DND-41 (cell line): Measurements from ENCODE around the gene MYD88.

Experiments
- ATAC-seq: fragments of 200-7000 bp; cut with Tn5 transposase; 3 replicates; pipeline ENCODE4 v1.9.1; 2021; ENCODE audit warnings: low read depth; ENCODE audit not compliant: insufficient read depth
- DNase-seq: peaks from one replicate; pipeline ENCODE4 v3.0.0-alpha.2; 2020
- H2AFZ ChIP-seq: 2 replicates; pipeline ENCODE4 v1.6.0; 2012; ENCODE audit warnings: low read depth, low read length
- H3K27ac ChIP-seq: 2 replicates; pipeline ENCODE4 v1.5.1; 2012; ENCODE audit warnings: low read length, inconsistent platforms
- H3K27me3 ChIP-seq: fragments of 200-600 bp; sonication (generic); 2 replicates; pipeline ENCODE4 v1.6.0; 2012; ENCODE audit warnings: low read length, mild to moderate bottlenecking, inconsistent platforms; ENCODE audit not compliant: insufficient read depth, poor library complexity
- H3K36me3 ChIP-seq: 2 replicates; pipeline ENCODE4 v1.5.1; 2012; ENCODE audit warnings: low read length, inconsistent platforms; ENCODE audit not compliant: insufficient read depth
- H3K4me1 ChIP-seq: 2 replicates; pipeline ENCODE4 v1.5.1; 2012; ENCODE audit warnings: mild to moderate bottlenecking, low read length; ENCODE audit not compliant: insufficient read depth
- H3K4me2 ChIP-seq: 2 replicates; pipeline ENCODE4 v1.6.0; 2012; ENCODE audit warnings: mild to moderate bottlenecking, moderate library complexity, low read length, inconsistent platforms; ENCODE audit not compliant: insufficient read depth
- H3K4me3 ChIP-seq, 2 experiments: fragments of 200-600 bp in 1 of 2; shearing (Covaris generic) in 1 of 2; 2 replicates each; pipeline ENCODE4 v1.5.1; 2012 to 2016; ENCODE audit warnings: inconsistent platforms in 2 of 2, low read length in 2 of 2, mild to moderate bottlenecking in 2 of 2, low read depth in 1 of 2, moderate library complexity in 1 of 2
- H3K79me2 ChIP-seq: 2 replicates; pipeline ENCODE4 v1.6.0; 2012; ENCODE audit warnings: low read length, inconsistent platforms; ENCODE audit not compliant: insufficient read depth
- H3K9ac ChIP-seq: 2 replicates; pipeline ENCODE4 v1.6.0; 2012; ENCODE audit warnings: low read depth, mild to moderate bottlenecking, inconsistent platforms, low read length, moderate library complexity
- H3K9me3 ChIP-seq: 2 replicates; pipeline ENCODE4 v1.5.1; 2012; ENCODE audit warnings: low read length, moderate library complexity, mild to moderate bottlenecking, inconsistent platforms; ENCODE audit not compliant: insufficient read depth, severe bottlenecking
- H4K20me1 ChIP-seq: 2 replicates; pipeline ENCODE4 v1.6.0; 2012; ENCODE audit warnings: low read length; ENCODE audit not compliant: insufficient read depth
- CTCF ChIP-seq: IDR thresholded peaks from 2 replicates; pipeline ENCODE4 v1.5.1; 2012; ENCODE audit warnings: borderline replicate concordance, low read length, moderate library complexity, mild to moderate bottlenecking; ENCODE audit not compliant: poor library complexity, severe bottlenecking; ENCODE audit errors: extremely low read depth
- EZH2 ChIP-seq: IDR thresholded peaks from 3 replicates; pipeline ENCODE4 v1.6.1; 2012; ENCODE audit warnings: borderline replicate concordance, low read depth, mild to moderate bottlenecking, moderate library complexity, low read length, inconsistent platforms; ENCODE audit not compliant: severe bottlenecking

Gene MYD88

DNA sequence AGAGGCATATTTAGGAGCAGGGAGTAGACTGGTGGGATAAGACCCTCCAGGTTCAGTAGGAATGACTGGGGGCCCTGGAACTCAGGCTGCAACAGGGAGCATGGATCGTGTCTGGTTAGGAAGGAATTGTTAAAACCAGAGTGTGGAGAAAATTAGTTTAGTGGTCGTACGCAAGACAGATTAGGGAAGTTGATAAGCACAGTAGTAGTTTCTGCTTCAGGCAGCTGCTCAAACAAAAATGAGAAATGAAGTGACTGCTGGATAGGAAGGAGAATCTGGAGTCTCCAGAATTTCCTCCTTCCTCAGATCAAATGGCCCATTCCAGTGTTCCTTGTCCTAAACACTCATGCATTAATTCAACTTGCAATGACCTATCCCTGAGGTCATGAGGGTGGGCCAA lies 11.2 kb downstream of the MYD88 start:
- ATAC-seq (no peak), DNase-seq (no peak)
- Histone ChIP-seq H3K36me3 (no peaks in the 10 kb centered on the region), H4K20me1 (no peaks in the 10 kb centered on the region), H3K4me2 (no peak overlapping the region), H3K27ac (no peak overlapping the region), H3K4me1 (no peaks in the 10 kb centered on the region), H3K27me3 (no peaks in the 10 kb centered on the region), H3K4me3 (no peak overlapping the region), H3K79me2 (no peaks in the 10 kb centered on the region), H3K9ac (no peak overlapping the region), H3K9me3 (peaks cover 5% of the 10 kb centered on the region), H2AFZ (peak overlapping the region; percentile 38; the same call in 1 of the 2 replicates)
- TF ChIP-seq EZH2 (no peak), CTCF (no peak)

DNA sequence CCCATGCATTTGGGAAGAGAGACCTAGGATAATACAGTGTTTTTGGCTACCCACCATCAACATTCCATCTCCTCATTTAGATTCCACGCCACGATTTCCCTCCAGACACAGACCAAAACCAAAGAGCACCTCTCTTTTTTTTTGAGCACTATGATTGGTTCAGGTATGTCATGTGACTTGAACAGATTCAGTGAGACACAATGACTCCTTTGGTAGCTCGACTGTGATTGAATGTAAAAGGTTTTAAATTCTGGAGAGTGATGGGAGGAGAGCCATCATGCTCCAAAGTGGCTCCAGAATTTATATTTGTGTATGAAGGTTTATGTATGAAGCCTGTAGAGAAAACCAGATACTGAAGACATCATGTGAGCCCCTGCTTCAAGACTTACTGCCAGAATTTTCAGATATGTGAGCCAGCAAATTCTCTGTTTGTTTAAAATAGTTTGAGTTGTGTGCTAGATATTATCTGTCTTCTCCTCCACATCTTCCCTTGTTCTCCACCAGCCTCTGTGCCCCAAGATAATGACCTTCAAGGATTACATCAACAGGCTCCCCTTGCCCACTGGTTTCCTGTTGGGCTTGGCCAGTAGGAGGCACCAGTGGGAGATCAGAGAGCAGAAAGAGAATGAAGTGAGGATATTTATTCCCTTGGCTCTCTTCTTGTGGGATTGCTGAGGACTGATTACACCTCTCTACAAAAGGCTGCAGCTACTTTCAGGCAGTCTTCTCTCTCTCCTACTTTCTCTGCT lies 12.5 kb downstream of the MYD88 start:
- TF ChIP-seq CTCF, result peak; percentile 35
- TF ChIP-seq EZH2, result no peak
- H2AFZ ChIP-seq, result no peak overlapping the region
- DNase-seq, result no peak
- no peak overlapping the region for H3K4me2 ChIP-seq
- H3K27ac ChIP-seq, result no peak overlapping the region
- no peak overlapping the region for H3K4me3 ChIP-seq
- no peaks in the 10 kb centered on the region for H3K36me3 ChIP-seq
- H3K4me1 ChIP-seq, result no peaks in the 10 kb centered on the region
- ATAC-seq, result no peak
- no peaks in the 10 kb centered on the region for H3K79me2 ChIP-seq
- no peaks in the 10 kb centered on the region for H4K20me1 ChIP-seq
- H3K9me3 ChIP-seq, result peaks cover 4% of the 10 kb centered on the region
- H3K9ac ChIP-seq, result no peak overlapping the region
- H3K27me3 ChIP-seq, result no peaks in the 10 kb centered on the region

DNA sequence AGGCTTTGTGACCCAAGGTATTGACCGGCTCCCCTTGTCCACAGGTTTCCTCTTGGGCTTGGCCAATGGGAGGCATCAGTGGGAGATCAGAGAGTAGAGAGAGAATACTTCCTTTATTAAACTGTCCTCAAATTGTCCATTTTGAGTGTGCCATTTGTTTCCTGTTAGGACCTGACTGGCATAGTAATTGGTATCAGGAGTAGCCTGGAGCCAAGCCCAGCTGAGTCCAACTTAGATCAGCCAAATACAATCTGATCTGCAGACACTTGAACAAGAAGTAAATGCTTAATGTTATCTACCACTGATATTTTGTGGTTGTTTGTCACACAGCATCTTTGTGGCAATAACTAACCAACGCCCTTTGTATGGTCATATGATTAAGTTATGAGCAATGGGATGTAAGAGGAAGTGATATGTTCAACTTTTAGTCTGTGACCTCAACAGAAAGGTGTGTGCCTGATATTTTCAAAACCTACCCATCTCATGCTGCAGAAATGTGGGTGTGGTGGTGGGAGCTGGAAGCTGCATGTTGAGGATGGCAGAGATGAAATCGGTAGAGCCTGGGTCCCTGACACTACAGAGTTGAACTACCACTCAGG lies 13.3 kb downstream of the MYD88 start:
- DNase-seq, result no peak
- no peaks in the 10 kb centered on the region for H4K20me1 ChIP-seq
- TF ChIP-seq CTCF, result no peak
- TF ChIP-seq EZH2, result no peak
- H3K79me2 ChIP-seq, result no peaks in the 10 kb centered on the region
- no peaks in the 10 kb centered on the region for H3K4me1 ChIP-seq
- no peak overlapping the region for H3K4me2 ChIP-seq
- no peak overlapping the region for H3K9ac ChIP-seq
- H3K9me3 ChIP-seq, result no peaks in the 10 kb centered on the region
- no peaks in the 10 kb centered on the region for H3K36me3 ChIP-seq
- no peak for ATAC-seq
- no peak overlapping the region for H3K27ac ChIP-seq
- no peaks in the 10 kb centered on the region for H3K27me3 ChIP-seq
- no peak overlapping the region for H2AFZ ChIP-seq
- H3K4me3 ChIP-seq, result no peak overlapping the region
